Activated CD4-positive, alpha-beta T cell treated with anti-CD3 and anti-CD28 coated beads for 1 hour (primary cell): ENCODE data around the gene FUZ.
A peak's percentile ranks its signal among the peaks of the same experiment; 100 is the strongest.
"Not testable (repeated sequence)": the region's sequence is repeated elsewhere in the genome, so short reads cannot be mapped to it uniquely, and the experiment has no call there.

ENCODE experiments used
- DNase-seq: peaks from one replicate; pipeline ENCODE4 v3.0.0-alpha.2; 2020

The FUZ gene

DNA sequence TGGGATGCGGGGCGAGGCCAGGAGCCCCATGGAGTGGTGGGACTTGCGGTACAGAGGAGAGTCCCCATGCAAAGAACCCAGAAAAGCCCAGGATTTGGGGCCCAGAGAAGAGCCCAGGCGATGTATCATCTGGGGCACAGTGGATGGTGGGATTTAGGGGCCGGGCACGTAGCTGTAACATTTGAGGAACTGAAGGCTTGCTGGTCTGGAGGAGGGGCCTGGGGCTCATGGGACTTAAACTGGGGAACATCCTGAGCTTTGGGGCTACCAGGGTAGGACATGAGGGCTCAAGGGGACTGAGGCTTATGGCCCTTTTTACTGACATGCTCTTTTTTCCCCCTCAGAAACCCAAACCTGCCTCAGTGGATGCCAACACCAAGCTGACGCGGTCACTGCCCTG is 18.5 kb upstream of the FUZ start:
- DNase-seq = no peak

GRCh38 chr19:49830766-49831165 is 17.7 kb upstream of the FUZ start:
- DNase-seq = no peak

DNA sequence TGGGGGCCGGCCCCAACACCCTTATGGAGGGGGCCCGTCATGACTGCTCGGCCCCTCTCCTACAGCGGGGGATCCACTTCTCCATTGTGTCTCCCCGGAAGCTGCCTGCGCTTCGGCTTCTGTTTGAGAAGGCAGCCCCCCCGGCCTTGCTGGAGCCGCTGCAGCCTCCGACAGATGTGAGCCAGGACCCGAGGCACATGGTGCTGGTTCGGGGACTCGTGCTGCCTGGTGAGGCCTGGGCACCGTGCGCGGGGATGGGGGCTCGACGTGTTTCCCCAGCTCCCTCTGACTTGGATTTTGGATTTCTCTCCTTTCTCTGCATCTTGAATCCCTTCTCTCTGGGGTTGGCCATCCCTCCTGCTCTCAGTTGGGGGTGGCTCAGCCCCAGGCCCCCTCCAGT is 16.6 kb upstream of the FUZ start:
- DNase-seq = no peak

DNA sequence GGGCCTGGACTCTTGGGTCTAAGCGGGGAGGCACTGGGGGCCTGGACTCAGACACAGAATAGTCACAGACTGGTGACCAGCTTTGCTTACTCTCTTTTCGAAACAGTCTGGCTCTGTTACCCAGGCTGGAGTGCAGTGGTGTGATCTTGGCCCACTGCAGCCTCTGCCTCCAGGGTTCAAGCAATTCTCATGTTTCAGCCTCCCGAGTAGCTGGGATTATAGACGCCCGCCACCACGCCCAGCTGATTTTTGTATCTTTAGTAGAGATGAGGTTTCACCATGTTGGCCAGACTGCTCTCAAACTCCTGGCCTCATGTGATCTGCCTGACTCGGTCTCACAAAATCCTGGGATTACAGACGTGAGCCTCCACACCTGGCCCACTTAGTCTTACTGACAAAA is 16.1 kb upstream of the FUZ start:
- no peak for DNase-seq

DNA sequence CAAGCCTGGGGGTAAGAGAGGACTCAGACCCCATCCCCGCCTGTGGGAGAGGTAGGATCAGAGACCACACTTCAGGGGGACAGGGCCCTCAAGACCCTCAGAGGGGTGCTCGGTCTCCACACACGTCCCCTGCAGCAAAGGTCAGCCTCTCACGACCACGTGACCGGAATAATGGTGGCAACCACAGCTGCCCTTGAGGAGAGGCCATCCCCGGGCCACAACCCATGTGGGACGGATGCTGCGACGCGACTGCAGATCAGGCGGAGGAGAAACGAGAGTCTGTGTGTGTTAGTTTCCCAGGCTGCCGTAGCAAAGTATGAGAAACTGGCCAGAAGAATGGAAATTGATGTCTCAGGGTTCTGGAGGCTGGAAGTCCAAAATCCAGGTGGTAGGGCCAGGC is 13.9 kb upstream of the FUZ start:
- DNase-seq = no peak

DNA sequence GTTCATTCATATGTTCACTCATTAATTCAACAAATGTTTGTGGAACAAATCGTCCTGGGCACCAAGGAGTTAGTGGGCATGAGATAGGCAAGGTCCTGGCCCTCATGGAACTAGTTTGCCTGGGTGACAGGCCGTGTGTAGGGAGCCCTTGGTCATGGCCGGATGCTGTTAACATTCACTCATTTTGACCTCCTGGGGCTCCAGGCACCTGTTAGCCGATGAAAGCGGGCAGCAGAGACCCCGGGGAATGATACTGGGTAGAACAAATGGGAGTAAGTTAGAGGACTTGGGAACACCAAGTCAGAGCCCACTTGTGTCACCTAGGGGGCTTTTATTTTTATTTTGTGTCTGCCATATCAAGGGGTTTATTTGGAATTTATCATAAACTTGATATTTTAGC is 11.6 kb upstream of the FUZ start:
- no peak for DNase-seq

GRCh38 chr19:49823472-49823871 is 10.4 kb upstream of the FUZ start:
- no peak for DNase-seq

- no peak for DNase-seq
These were observed 7.0 kb upstream of the FUZ start for GRCh38 chr19:49820125-49820524.

GRCh38 chr19:49819452-49820115 is 6.5 kb upstream of the FUZ start:
- not testable (repeated sequence) for DNase-seq

- no peak for DNase-seq
These were observed 5.7 kb upstream of the FUZ start for GRCh38 chr19:49818649-49819370.

DNA sequence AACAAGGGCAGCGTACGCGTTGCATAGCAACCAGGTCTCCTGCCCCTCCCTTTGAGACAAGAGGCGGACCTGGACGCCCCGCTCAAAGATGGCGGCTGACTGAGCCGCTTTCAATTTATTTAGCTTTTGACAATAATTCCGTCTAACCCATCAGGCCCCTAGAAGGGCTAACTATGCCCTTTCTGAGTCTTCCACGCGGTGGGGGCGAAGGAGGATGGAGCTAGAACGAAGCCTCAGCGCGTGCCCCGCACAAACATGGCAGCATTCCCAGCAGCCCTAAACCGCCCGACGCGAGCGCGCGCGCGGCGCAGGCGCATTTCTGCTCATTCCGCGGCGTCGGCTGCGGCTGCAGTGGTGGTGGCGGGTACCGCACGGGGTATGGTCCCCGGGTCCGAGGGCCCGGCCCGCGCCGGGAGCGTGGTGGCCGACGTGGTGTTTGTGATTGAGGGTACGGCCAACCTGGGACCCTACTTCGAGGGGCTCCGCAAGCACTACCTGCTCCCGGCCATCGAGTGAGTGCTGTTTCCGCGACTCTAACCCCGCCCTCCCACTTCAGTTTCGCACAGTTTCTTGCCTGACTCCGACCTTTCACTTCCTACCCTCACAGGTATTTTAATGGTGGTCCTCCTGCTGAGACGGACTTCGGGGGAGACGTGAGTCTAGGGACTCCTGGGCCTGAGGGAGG is 5.0 kb upstream of the FUZ start, which contains the start of gene MED25:
Gene MED25, plus strand, starts transcription at position 326 of the 685 bp plus-strand sequence. Its CDS starts 53 bp downstream, at position 379.
- DNase-seq = peak; percentile 81

- DNase-seq = no peak
These were observed 3.5 kb upstream of the FUZ start for GRCh38 chr19:49816590-49816989.

DNA sequence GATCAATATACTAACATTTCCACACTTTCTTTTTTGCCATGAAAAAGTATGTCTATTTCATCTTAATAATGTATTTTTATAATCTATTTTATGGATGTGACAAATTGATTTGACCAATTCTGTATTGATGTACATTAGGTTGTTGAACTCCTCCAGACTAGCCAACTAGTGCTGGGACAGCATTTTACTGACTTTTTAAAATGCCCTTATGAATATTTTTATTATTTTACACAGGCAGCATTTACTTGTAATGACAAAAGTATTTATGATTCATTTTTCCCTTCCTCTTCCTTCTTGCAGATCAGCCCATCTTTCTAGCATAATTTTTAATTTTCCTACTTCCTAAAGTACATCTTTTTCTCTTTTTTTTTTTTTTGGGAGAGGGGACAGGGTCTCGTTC is 918 bp upstream of the FUZ start:
- DNase-seq = no peak

DNA sequence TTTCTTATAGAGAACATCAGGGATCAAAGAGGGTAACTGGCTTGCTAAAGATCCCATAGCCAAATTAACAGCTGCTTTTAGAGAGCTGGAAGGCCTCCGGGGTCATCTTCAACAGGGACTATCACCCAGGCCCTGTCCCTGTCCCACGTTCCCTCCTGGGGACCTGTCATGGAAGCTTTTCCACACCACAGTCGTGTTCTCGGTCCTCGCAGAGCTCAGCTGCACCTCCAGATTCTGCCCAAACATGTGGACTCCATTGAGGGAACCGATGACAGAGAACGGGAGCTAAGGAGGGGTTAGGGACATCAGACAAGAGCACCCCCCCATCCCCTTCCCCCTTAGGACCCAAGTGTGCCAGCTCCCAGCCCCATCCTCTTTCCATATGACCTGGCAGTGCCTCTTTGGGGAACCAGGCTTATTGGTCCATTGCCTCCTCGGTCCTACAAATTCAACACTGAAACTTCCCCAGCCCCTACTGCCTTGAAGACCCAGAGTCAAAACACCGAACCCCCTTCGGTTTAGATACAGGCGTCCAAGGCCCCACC is 568 bp downstream of the FUZ start:
- no peak for DNase-seq

DNA sequence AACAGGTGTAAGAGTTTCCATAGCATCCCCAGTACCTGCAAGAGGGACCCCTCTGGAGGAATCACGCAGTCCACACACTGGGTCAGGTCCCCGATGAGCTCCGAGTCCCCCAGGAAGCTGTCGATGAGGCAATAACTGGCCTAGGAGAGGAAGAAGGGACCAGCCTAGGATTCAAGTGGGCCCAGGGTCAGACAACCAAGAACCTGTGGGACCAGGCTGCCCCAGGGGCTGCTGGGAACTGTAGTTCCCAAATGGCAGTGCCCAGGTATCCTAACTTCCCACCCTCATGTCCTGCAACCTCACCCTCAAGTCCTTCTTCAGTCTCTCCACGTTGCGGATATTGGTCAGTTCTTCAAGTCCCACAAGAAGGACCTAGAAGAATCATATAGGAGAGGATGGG is 1.8 kb downstream of the FUZ start:
- no peak for DNase-seq

DNA sequence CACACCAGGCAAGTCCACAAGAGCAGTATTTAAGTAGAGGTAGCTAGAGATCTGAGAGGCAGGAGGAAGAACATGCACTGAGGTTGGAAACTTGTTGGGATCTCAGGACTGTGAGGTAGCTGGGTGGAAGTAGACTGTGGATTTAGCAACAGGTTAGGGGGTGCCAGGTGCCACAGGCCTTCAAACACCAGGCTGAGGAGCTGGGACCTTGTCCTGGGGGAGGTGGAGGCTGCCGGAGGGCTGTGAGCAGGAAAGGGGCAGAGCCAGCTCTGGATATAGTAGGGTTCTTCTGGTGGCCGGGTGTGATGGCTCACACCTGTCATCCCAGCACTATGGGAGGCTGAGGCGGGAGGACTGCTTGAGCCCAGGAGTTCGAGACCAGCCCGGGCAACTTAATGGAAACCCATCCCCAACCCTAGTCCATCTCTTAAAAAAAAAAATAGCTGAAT is 3.1 kb downstream of the FUZ start:
- DNase-seq = no peak

DNA sequence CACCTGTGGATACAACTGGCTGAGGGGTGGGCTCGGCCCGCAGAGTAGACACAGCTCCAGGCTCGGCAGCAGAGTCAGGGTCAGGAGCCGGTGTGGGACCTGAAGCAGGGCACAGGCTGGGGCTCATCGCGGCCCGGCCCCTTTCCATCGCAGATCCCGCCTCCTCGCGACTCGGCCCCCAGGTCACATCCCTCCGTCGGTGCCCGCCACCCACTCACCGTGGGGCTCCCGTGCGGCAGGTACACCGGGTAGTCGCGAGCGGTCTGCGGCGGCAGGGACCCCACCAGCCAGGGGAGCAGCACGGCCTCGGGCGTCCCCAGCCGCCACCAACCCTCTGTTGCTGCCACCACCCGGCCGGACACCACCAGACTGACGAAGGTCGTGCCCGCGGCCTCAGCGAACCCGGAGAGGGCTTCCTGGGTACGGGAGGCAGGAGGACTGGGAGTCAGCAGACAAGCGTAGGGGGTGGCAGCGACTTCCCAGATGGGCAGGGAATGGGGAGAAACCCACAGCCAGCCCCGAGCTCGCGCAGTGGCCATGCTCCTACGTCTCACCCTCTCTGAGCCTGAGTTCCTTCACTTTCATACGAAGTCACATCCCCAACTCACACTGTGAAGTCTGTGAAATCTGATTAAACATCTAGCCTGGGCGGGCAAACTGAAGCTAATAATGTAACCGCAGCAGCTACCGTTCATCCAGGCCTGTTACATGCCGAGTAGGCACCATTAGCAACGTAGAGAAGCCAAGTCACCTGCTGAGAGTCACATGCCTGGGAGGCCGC is 3.7 kb downstream of the FUZ start:
- peak; percentile 38 for DNase-seq

- DNase-seq = peak; percentile 79
These were observed 4.4 kb downstream of the FUZ start for GRCh38 chr19:49808711-49809159.

DNA sequence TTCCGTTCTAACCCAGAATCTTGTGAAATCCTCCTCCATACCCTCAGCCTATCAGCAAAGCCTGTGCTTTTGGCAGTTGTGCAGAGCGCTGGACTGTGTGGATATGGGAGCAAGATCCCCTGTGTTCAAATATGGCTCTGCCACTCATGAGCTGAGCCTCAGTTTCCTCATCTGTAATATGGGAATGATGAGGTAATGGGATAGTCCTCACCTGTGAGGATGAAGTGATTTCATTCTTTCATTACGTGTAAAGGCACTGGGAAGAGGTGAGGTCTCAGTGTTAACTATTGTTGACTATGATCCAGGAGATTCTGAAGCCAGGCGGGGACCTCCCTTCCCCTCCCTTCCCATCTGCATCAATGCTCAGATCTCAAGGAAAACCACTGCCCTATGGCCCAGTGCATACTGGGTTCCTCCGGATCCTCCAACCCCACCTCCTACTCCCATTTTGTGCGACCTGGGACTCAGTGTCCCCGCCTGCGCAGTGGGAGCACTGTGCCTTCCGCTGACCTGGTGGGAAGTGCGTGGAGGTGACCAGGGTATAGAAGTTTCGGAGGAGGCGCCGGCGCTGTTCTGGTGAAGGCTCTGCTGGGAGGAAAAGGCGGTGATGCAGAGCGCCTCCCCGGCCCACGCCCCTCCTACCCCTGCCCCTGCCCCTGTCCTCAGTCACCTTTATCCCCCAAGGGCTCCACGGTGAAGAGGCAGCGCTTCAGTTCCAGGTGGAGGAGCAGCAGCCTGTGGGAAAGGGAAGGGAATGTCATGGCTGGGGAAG is 5.0 kb downstream of the FUZ start:
- no peak for DNase-seq

- DNase-seq = no peak
These were observed 5.8 kb downstream of the FUZ start for GRCh38 chr19:49807058-49807903.

- no peak for DNase-seq
These were observed 6.5 kb downstream of the FUZ start for GRCh38 chr19:49806620-49806959.
